DND-41 (cell line): Measurements from ENCODE around the gene KCNIP1.

ENCODE experiments used
- ATAC-seq: fragments of 200-7000 bp; cut with Tn5 transposase; 3 replicates; pipeline ENCODE4 v1.9.1; 2021; ENCODE audit warnings: low read depth; ENCODE audit not compliant: insufficient read depth
- DNase-seq: peaks from one replicate; pipeline ENCODE4 v3.0.0-alpha.2; 2020
- H2AFZ ChIP-seq: 2 replicates; pipeline ENCODE4 v1.6.0; 2012; ENCODE audit warnings: low read depth, low read length
- H3K27ac ChIP-seq: 2 replicates; pipeline ENCODE4 v1.5.1; 2012; ENCODE audit warnings: low read length, inconsistent platforms
- H3K27me3 ChIP-seq: fragments of 200-600 bp; sonication (generic); 2 replicates; pipeline ENCODE4 v1.6.0; 2012; ENCODE audit warnings: low read length, mild to moderate bottlenecking, inconsistent platforms; ENCODE audit not compliant: insufficient read depth, poor library complexity
- H3K36me3 ChIP-seq: 2 replicates; pipeline ENCODE4 v1.5.1; 2012; ENCODE audit warnings: low read length, inconsistent platforms; ENCODE audit not compliant: insufficient read depth
- H3K4me1 ChIP-seq: 2 replicates; pipeline ENCODE4 v1.5.1; 2012; ENCODE audit warnings: mild to moderate bottlenecking, low read length; ENCODE audit not compliant: insufficient read depth
- H3K4me2 ChIP-seq: 2 replicates; pipeline ENCODE4 v1.6.0; 2012; ENCODE audit warnings: mild to moderate bottlenecking, moderate library complexity, low read length, inconsistent platforms; ENCODE audit not compliant: insufficient read depth
- H3K4me3 ChIP-seq, 2 experiments: fragments of 200-600 bp in 1 of 2; shearing (Covaris generic) in 1 of 2; 2 replicates each; pipeline ENCODE4 v1.5.1; 2012 to 2016; ENCODE audit warnings: inconsistent platforms in 2 of 2, low read length in 2 of 2, mild to moderate bottlenecking in 2 of 2, low read depth in 1 of 2, moderate library complexity in 1 of 2
- H3K79me2 ChIP-seq: 2 replicates; pipeline ENCODE4 v1.6.0; 2012; ENCODE audit warnings: low read length, inconsistent platforms; ENCODE audit not compliant: insufficient read depth
- H3K9ac ChIP-seq: 2 replicates; pipeline ENCODE4 v1.6.0; 2012; ENCODE audit warnings: low read depth, mild to moderate bottlenecking, inconsistent platforms, low read length, moderate library complexity
- H3K9me3 ChIP-seq: 2 replicates; pipeline ENCODE4 v1.5.1; 2012; ENCODE audit warnings: low read length, moderate library complexity, mild to moderate bottlenecking, inconsistent platforms; ENCODE audit not compliant: insufficient read depth, severe bottlenecking
- H4K20me1 ChIP-seq: 2 replicates; pipeline ENCODE4 v1.6.0; 2012; ENCODE audit warnings: low read length; ENCODE audit not compliant: insufficient read depth
- EZH2 ChIP-seq: IDR thresholded peaks from 3 replicates; pipeline ENCODE4 v1.6.1; 2012; ENCODE audit warnings: borderline replicate concordance, low read depth, mild to moderate bottlenecking, moderate library complexity, low read length, inconsistent platforms; ENCODE audit not compliant: severe bottlenecking
- TF ChIP-seq, protein P1 (sequence below): IDR thresholded peaks from 2 replicates; pipeline ENCODE4 v1.5.1; 2012; ENCODE audit warnings: borderline replicate concordance, low read length, moderate library complexity, mild to moderate bottlenecking; ENCODE audit not compliant: poor library complexity, severe bottlenecking; ENCODE audit errors: extremely low read depth

Gene KCNIP1

DNA sequence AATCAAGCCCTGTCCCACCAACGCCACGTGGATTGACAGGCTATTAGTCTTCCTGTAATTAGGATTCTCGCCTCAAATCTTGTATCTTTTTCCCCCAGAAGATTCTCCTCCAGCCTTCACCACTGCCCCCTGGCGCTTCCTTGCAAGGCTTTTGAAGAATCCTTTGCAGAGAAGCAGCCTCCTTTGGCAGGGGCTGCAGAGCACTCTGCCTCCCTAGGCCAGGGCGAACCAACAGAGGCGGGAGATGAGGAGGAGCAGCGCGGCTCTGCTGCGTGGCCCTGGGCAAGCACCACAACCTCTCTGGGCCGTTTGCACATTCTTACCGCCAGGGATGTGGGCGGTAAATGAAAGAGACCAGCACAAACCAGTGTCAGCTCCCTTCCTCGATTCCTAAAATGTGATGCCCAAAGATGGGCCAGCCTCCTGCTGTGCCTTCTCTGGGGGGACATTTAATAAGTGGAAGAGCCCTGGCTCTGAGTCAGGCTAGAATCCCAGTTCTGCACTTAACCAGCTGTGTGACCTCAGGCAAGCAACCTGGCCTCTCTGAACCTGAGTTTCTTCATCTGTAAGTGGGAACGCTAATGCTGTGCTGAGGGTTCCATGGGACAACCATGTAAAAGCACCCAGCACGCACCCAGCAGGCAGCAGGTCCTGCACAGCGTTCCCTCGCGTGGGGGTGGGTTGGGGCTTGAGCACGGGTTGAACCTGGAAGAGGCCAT lies 128.6 kb downstream of the KCNIP1 start:
- ATAC-seq = peak; percentile 4; the same call in 1 of the 3 replicates

DNA sequence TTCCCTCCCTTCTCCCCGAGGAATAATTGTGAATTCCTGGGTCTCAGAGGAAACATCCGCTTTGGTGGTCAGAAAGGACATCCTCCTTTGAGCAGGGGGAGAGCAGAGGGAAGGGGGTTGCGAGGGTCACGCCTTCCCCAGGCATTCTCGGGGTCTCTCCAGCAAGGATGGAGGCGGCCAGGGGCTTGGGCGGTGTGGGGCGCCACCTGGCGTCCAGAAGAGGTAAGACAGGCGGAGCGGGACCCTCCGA lies 129.1 kb downstream of the KCNIP1 start:
- Histone ChIP-seq H4K20me1 (no peaks in the 10 kb centered on the region; the same call in 1 of the 2 replicates), H3K4me3 (peak overlapping the region in 1 of 2 experiments; percentile 56; a peak in 2 of 4 replicates), H3K27ac (peak overlapping the region; percentile 68), H3K27me3 (peaks cover 9% of the 10 kb centered on the region), H3K9me3 (no peaks in the 10 kb centered on the region), H2AFZ (peak overlapping the region; percentile 85), H3K4me2 (peak overlapping the region; percentile 79), H3K9ac (peak overlapping the region; percentile 46), H3K4me1 (peaks cover 21% of the 10 kb centered on the region), H3K79me2 (no peaks in the 10 kb centered on the region), H3K36me3 (no peaks in the 10 kb centered on the region)
- TF ChIP-seq, protein P1, sequence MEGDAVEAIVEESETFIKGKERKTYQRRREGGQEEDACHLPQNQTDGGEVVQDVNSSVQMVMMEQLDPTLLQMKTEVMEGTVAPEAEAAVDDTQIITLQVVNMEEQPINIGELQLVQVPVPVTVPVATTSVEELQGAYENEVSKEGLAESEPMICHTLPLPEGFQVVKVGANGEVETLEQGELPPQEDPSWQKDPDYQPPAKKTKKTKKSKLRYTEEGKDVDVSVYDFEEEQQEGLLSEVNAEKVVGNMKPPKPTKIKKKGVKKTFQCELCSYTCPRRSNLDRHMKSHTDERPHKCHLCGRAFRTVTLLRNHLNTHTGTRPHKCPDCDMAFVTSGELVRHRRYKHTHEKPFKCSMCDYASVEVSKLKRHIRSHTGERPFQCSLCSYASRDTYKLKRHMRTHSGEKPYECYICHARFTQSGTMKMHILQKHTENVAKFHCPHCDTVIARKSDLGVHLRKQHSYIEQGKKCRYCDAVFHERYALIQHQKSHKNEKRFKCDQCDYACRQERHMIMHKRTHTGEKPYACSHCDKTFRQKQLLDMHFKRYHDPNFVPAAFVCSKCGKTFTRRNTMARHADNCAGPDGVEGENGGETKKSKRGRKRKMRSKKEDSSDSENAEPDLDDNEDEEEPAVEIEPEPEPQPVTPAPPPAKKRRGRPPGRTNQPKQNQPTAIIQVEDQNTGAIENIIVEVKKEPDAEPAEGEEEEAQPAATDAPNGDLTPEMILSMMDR = peak; percentile 97
- no peak for TF ChIP-seq EZH2
- peak; percentile 71 for DNase-seq
- peak; percentile 84 for ATAC-seq

More for the DNA sequence above, 128.6 kb downstream of the KCNIP1 start:
- no peaks in the 10 kb centered on the region for H3K36me3 ChIP-seq
- H3K79me2 ChIP-seq = no peaks in the 10 kb centered on the region
- no peaks in the 10 kb centered on the region for H3K9me3 ChIP-seq
- DNase-seq = no peak
- no peak overlapping the region for H3K27ac ChIP-seq
- H3K4me2 ChIP-seq = peak overlapping the region; percentile 79
- no peaks in the 10 kb centered on the region; the same call in 1 of the 2 replicates for H4K20me1 ChIP-seq
- peak overlapping the region; percentile 46; the same call in 1 of the 2 replicates for H3K9ac ChIP-seq
- H3K4me1 ChIP-seq = peaks cover 21% of the 10 kb centered on the region
- H3K4me3 ChIP-seq = peak overlapping the region in 1 of 2 experiments; percentile 56; a peak in 2 of 4 replicates
- TF ChIP-seq, protein P1 = no peak
- TF ChIP-seq EZH2 = no peak
- peaks cover 9% of the 10 kb centered on the region for H3K27me3 ChIP-seq
- peak overlapping the region; percentile 85; the same call in 1 of the 2 replicates for H2AFZ ChIP-seq

DNA sequence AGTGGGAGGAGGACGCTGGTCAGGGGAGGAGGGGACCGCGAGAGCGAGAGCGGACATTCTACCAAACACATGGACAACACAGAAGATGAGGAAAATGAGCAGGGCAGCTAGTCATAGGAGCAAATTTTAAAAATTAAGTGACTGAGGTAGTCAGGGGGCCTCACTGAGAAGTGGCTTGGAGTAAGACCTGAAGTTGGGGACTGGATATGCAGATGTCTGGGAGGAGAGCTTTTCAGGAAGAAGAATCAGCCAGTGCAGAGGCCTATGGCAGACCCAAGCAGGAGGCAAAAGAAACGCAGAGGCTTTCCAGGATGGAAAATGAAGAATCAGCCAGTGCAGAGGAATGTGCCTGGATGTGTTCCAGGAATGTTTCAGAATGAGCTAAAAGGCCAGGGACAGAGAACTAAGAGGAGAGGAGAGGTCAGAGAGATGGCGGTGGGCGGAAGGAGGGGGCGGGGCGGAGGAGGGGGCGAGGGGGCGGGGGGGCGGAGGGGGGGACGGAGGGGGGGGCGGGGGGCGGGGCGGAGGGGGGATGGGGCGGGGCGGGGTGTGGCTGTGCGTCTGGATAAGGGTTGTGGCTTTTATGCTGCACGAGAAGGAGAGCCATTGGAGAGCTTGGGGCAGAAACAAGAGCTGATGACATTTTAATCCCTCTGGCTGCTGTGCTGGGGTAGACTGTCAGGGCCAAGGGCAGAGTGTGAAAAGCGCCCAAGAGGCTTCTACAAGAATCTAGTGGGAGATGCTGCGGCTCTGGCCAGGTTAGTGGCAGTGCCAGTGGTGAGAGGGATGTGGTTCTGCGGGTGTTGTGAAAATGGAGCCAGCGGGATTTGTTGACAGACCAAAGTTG lies 129.6 kb downstream of the KCNIP1 start:
- peak; percentile 37 for DNase-seq
- Histone ChIP-seq H3K9me3 (no peaks in the 10 kb centered on the region), H3K79me2 (no peaks in the 10 kb centered on the region), H3K36me3 (no peaks in the 10 kb centered on the region), H3K9ac (peak overlapping the region; percentile 46), H4K20me1 (no peaks in the 10 kb centered on the region; the same call in 1 of the 2 replicates), H3K27me3 (peaks cover 9% of the 10 kb centered on the region), H2AFZ (peak overlapping the region; percentile 85), H3K4me3 (peak overlapping the region; percentile 17 to 56; a peak in 3 of 4 replicates), H3K4me1 (peaks cover 21% of the 10 kb centered on the region), H3K27ac (peak overlapping the region; percentile 68), H3K4me2 (peak overlapping the region; percentile 79)
- peak; percentile 83 for ATAC-seq
- TF ChIP-seq, protein P1 = no peak
- TF ChIP-seq EZH2 = no peak
